DOHH2 (cell line): ENCODE data around the gene TBCK.

Experiments used
- H3F3A ChIP-seq: fragments of 200-600 bp; sonication (generic), shearing (Covaris generic); 2 replicates; pipeline ENCODE4 v1.6.0; 2016; ENCODE audit warnings: antibody characterized with exemption, mild to moderate bottlenecking; ENCODE audit not compliant: control insufficient read depth, insufficient read depth
- H3K27ac ChIP-seq: fragments of 200-600 bp; sonication (generic); 2 replicates; pipeline ENCODE4 v1.5.1; 2014; ENCODE audit warnings: low read depth, mild to moderate bottlenecking, low read length, moderate library complexity
- H3K27me3 ChIP-seq: fragments of 200-600 bp; sonication (generic); 2 replicates; pipeline ENCODE4 v1.6.1; 2014; ENCODE audit warnings: mild to moderate bottlenecking, low read length, mixed read lengths; ENCODE audit not compliant: control insufficient read depth
- H3K36me3 ChIP-seq: fragments of 200-600 bp; sonication (generic); 2 replicates; pipeline ENCODE4 v1.6.1; 2014; ENCODE audit warnings: mild to moderate bottlenecking, low read length, moderate library complexity, mixed read lengths; ENCODE audit not compliant: control insufficient read depth
- H3K4me1 ChIP-seq: fragments of 200-600 bp; sonication (generic); 2 replicates; pipeline ENCODE4 v1.6.1; 2014; ENCODE audit warnings: mild to moderate bottlenecking, low read length, mixed read lengths; ENCODE audit not compliant: control insufficient read depth
- H3K4me2 ChIP-seq: fragments of 200-600 bp; sonication (generic); 2 replicates; pipeline ENCODE4 v1.6.0; 2014; ENCODE audit warnings: mild to moderate bottlenecking, low read length, moderate library complexity
- H3K4me3 ChIP-seq: fragments of 200-600 bp; sonication (generic); 2 replicates; pipeline ENCODE4 v1.5.1; 2014; ENCODE audit warnings: mild to moderate bottlenecking, low read length, mixed read lengths
- H3K79me2 ChIP-seq: fragments of 200-600 bp; sonication (generic); 2 replicates; pipeline ENCODE4 v1.6.1; 2014; ENCODE audit warnings: mild to moderate bottlenecking, low read length, mixed read lengths; ENCODE audit not compliant: control insufficient read depth
- H3K9me2 ChIP-seq: fragments of 200-600 bp; sonication (generic); replicated peaks from 2 replicates; pipeline ENCODE4 v1.6.1; 2014; ENCODE audit warnings: mild to moderate bottlenecking, low read length, mixed read lengths; ENCODE audit not compliant: control insufficient read depth
- H3K9me3 ChIP-seq: fragments of 200-600 bp; sonication (generic); 2 replicates; pipeline ENCODE4 v1.6.1; 2014; ENCODE audit warnings: antibody characterized with exemption, low read length, mixed read lengths; ENCODE audit not compliant: control insufficient read depth, insufficient read depth
- H4K20me1 ChIP-seq: fragments of 200-600 bp; sonication (generic); 2 replicates; pipeline ENCODE4 v1.6.0; 2014; ENCODE audit warnings: low read depth, mild to moderate bottlenecking, antibody characterized with exemption, low read length, moderate library complexity; ENCODE audit not compliant: control insufficient read depth, insufficient read depth
- CTCF ChIP-seq: fragments of 200-600 bp; sonication (generic); IDR thresholded peaks from one replicate; pipeline ENCODE4 v1.5.1; 2014; ENCODE audit warnings: antibody characterized with exemption, mild to moderate bottlenecking, low read depth, low read length; ENCODE audit not compliant: poor library complexity, severe bottlenecking
- EZH2phosphoT487 ChIP-seq: fragments of 200-600 bp; sonication (generic); IDR thresholded peaks from 2 replicates; pipeline ENCODE4 v1.6.1; 2017; ENCODE audit warnings: borderline replicate concordance, mild to moderate bottlenecking, antibody characterized with exemption, low read length, moderate library complexity, mixed read lengths

The TBCK gene

GRCh38 chr4:106011387-106011786, 304.6 kb downstream of the TBCK start:
- H3K4me2 ChIP-seq = no peak overlapping the region

GRCh38 chr4:106010761-106011160, 305.2 kb downstream of the TBCK start:
- no peaks in the 10 kb centered on the region for H3K79me2 ChIP-seq
- no peaks in the 10 kb centered on the region for H3K9me2 ChIP-seq
- H3K27ac ChIP-seq = no peak overlapping the region
- H3K9me3 ChIP-seq = no peaks in the 10 kb centered on the region
- H4K20me1 ChIP-seq = no peaks in the 10 kb centered on the region
- H3K36me3 ChIP-seq = no peaks in the 10 kb centered on the region
- no peak for TF ChIP-seq CTCF
- TF ChIP-seq EZH2phosphoT487 = no peak
- H3K4me3 ChIP-seq = no peak overlapping the region
- H3K27me3 ChIP-seq = no peaks in the 10 kb centered on the region
- no peaks in the 10 kb centered on the region for H3F3A ChIP-seq
- H3K4me1 ChIP-seq = no peaks in the 10 kb centered on the region
- no peak overlapping the region for H3K4me2 ChIP-seq

More at GRCh38 chr4:106011387-106011786, 304.6 kb downstream of the TBCK start:
- Histone ChIP-seq H3K4me1 (no peaks in the 10 kb centered on the region), H3K36me3 (no peaks in the 10 kb centered on the region), H4K20me1 (no peaks in the 10 kb centered on the region), H3K79me2 (no peaks in the 10 kb centered on the region), H3K9me3 (no peaks in the 10 kb centered on the region), H3K27me3 (no peaks in the 10 kb centered on the region), H3F3A (no peaks in the 10 kb centered on the region), H3K27ac (no peak overlapping the region), H3K4me3 (no peak overlapping the region), H3K9me2 (no peaks in the 10 kb centered on the region)
- no peak for TF ChIP-seq CTCF
- no peak for TF ChIP-seq EZH2phosphoT487

GRCh38 chr4:106002994-106003393, 313.0 kb downstream of the TBCK start:
- no peaks in the 10 kb centered on the region for H3K27me3 ChIP-seq
- TF ChIP-seq CTCF = no peak
- no peak for TF ChIP-seq EZH2phosphoT487
- H3K79me2 ChIP-seq = no peaks in the 10 kb centered on the region
- no peak overlapping the region for H3K4me2 ChIP-seq
- H4K20me1 ChIP-seq = no peaks in the 10 kb centered on the region
- no peaks in the 10 kb centered on the region for H3K36me3 ChIP-seq
- no peaks in the 10 kb centered on the region for H3F3A ChIP-seq
- no peak overlapping the region for H3K4me3 ChIP-seq
- H3K9me3 ChIP-seq = no peaks in the 10 kb centered on the region
- H3K9me2 ChIP-seq = no peaks in the 10 kb centered on the region
- no peaks in the 10 kb centered on the region for H3K4me1 ChIP-seq
- no peak overlapping the region for H3K27ac ChIP-seq
